PC-9 (cell line): ENCODE results near the gene LRRC2.

Experiments
- CTCF ChIP-seq: fragments of 200-600 bp; sonication (generic); conservative IDR thresholded peaks from 2 replicates; pipeline ENCODE4 v1.6.1; 2017; ENCODE audit warnings: mixed run types, antibody characterized with exemption, mild to moderate bottlenecking, moderate library complexity
- EZH2 ChIP-seq: fragments of 200-600 bp; sonication (generic); IDR thresholded peaks from 2 replicates; pipeline ENCODE4 v1.8.0; 2017; ENCODE audit warnings: antibody characterized with exemption, low read depth

GRCh38 chr3:46574881-46575576 lies 8.9 kb upstream of the LRRC2 start:
- TF ChIP-seq CTCF (no peak), EZH2 (no peak)
